ENCODE data around the gene CYP2J2. TPM values are rescaled to one million over a fixed set of nuclear protein-coding genes. Genes with fewer than 3 reads are reported as not detected.
"Not testable (repeated sequence)": the region's sequence is repeated elsewhere in the genome, so short reads cannot be mapped to it uniquely, and the experiment has no call there.

CYP2J2 gene
- total RNA-seq, 1 donor from 2014 or later = not detected

- no peak for DNase-seq
- no peak for TF ChIP-seq CTCF (IDR thresholded peaks at IDR 0.05; ENCODE audit: partially characterized antibody, unreplicated experiment)
- no peak overlapping the region for H3K4me3 Mint-ChIP-seq (ENCODE audit: unreplicated experiment)
- no peaks in the 10 kb centered on the region for H3K36me3 Mint-ChIP-seq (ENCODE audit: unreplicated experiment)
- no peaks in the 10 kb centered on the region for H3K27me3 Mint-ChIP-seq (ENCODE audit: unreplicated experiment)
- H3K4me1 Mint-ChIP-seq (ENCODE audit: low read depth, unreplicated experiment) = no peaks in the 10 kb centered on the region
- H3K9me3 Mint-ChIP-seq (ENCODE audit: unreplicated experiment) = no peaks in the 10 kb centered on the region
- H3K27ac Mint-ChIP-seq (ENCODE audit: unreplicated experiment) = no peak overlapping the region
These were observed 54.8 kb downstream of the CYP2J2 start for GRCh38 chr1:59871746-59872145.

GRCh38 chr1:59866462-59866861, 60.1 kb downstream of the CYP2J2 start:
- Mint-ChIP-seq H3K27me3 (ENCODE audit: unreplicated experiment) (no peaks in the 10 kb centered on the region), H3K27ac (ENCODE audit: unreplicated experiment) (no peak overlapping the region), H3K36me3 (ENCODE audit: unreplicated experiment) (no peaks in the 10 kb centered on the region), H3K4me3 (ENCODE audit: unreplicated experiment) (no peak overlapping the region), H3K4me1 (ENCODE audit: low read depth, unreplicated experiment) (no peaks in the 10 kb centered on the region), H3K9me3 (ENCODE audit: unreplicated experiment) (no peaks in the 10 kb centered on the region)
- TF ChIP-seq CTCF (IDR thresholded peaks at IDR 0.05; ENCODE audit: partially characterized antibody, unreplicated experiment) = no peak
- DNase-seq = no peak

GRCh38 chr1:59857679-59858354, 68.8 kb downstream of the CYP2J2 start:
- H3K27ac Mint-ChIP-seq (ENCODE audit: unreplicated experiment) = no peak overlapping the region
- peaks cover 6% of the 10 kb centered on the region for H3K36me3 Mint-ChIP-seq (ENCODE audit: unreplicated experiment)

GRCh38 chr1:59856725-59857338, 69.7 kb downstream of the CYP2J2 start:
- Mint-ChIP-seq H3K4me3 (ENCODE audit: unreplicated experiment) (no peak overlapping the region), H3K9me3 (ENCODE audit: unreplicated experiment) (no peaks in the 10 kb centered on the region), H3K27ac (ENCODE audit: unreplicated experiment) (no peak overlapping the region), H3K27me3 (ENCODE audit: unreplicated experiment) (no peaks in the 10 kb centered on the region), H3K4me1 (ENCODE audit: low read depth, unreplicated experiment) (no peaks in the 10 kb centered on the region), H3K36me3 (ENCODE audit: unreplicated experiment) (peaks cover 6% of the 10 kb centered on the region)
- TF ChIP-seq CTCF (IDR thresholded peaks at IDR 0.05; ENCODE audit: partially characterized antibody, unreplicated experiment) = no peak
- DNase-seq = no peak

More at GRCh38 chr1:59857679-59858354, 68.8 kb downstream of the CYP2J2 start:
- Mint-ChIP-seq H3K27me3 (ENCODE audit: unreplicated experiment) (no peaks in the 10 kb centered on the region), H3K4me1 (ENCODE audit: low read depth, unreplicated experiment) (no peaks in the 10 kb centered on the region), H3K9me3 (ENCODE audit: unreplicated experiment) (no peaks in the 10 kb centered on the region), H3K4me3 (ENCODE audit: unreplicated experiment) (no peak overlapping the region)
- no peak for DNase-seq
- no peak for TF ChIP-seq CTCF (IDR thresholded peaks at IDR 0.05; ENCODE audit: partially characterized antibody, unreplicated experiment)

- not testable (repeated sequence) for H3K36me3 Mint-ChIP-seq (ENCODE audit: unreplicated experiment); H3K27ac Mint-ChIP-seq (ENCODE audit: unreplicated experiment)
These were observed 71.3 kb downstream of the CYP2J2 start for GRCh38 chr1:59855297-59855696.

More at GRCh38 chr1:59855297-59855696, 71.3 kb downstream of the CYP2J2 start:
- DNase-seq; H3K27me3 Mint-ChIP-seq (ENCODE audit: unreplicated experiment); H3K9me3 Mint-ChIP-seq (ENCODE audit: unreplicated experiment); H3K4me3 Mint-ChIP-seq (ENCODE audit: unreplicated experiment); H3K4me1 Mint-ChIP-seq (ENCODE audit: low read depth, unreplicated experiment): not testable (repeated sequence)

All from glutamatergic neuron (in vitro differentiated cells).